K562 treated with DMSO at 1 percent for 12 hours (cell line): Measurements from ENCODE around the gene APH1A. TPM values are rescaled to one million over a fixed set of nuclear protein-coding genes. Genes with fewer than 3 reads are reported as not detected.

Experiments used
- total RNA-seq: library from RNA; unstranded; fragments of 300-600 nt; gene quantifications from 2 replicates; pipeline ENCODE4 v1.2.3, GENCODE V29; 2022; ENCODE audit not compliant: insufficient read depth

Gene APH1A
- total RNA-seq: 95.7 and 98.4 TPM in 2 replicates

DNA sequence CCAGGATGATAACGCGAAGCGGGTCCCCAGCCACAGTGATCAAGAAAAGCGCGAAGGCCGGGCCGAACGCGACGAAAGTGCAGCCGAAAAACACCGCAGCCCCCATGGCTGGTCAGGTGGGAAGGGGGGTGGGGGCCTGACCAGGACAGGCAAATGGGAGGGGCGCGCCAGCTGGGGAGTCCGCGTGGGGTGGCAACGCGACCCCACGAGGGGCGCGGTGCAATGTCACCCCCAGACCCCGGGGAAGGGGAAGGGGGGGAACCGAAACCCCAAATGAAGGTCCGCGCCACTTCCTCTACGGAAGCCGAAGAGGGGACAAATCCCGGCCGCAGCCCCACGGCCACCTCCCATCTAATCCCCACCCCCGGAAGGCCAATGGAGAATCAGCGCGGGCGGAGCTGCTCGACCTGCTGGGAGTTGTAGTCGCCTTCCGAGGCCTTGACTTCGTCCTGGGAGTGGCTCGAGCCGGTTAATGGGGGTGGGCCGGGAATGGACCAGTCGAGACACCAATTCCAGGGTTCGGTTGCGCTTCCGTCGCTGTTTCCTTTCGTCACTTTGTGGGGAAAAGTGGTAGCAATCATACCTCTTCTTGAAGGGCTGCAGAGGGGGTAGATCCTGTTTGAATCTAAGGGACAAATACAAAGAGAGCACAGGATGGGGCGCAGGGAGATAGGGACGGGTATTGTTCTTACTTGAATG is at the start of gene APH1A:
Gene APH1A (minus strand): TSS at position 312 of the 699 bp plus-strand sequence. CDS start 206 bp downstream, at position 106.

DNA sequence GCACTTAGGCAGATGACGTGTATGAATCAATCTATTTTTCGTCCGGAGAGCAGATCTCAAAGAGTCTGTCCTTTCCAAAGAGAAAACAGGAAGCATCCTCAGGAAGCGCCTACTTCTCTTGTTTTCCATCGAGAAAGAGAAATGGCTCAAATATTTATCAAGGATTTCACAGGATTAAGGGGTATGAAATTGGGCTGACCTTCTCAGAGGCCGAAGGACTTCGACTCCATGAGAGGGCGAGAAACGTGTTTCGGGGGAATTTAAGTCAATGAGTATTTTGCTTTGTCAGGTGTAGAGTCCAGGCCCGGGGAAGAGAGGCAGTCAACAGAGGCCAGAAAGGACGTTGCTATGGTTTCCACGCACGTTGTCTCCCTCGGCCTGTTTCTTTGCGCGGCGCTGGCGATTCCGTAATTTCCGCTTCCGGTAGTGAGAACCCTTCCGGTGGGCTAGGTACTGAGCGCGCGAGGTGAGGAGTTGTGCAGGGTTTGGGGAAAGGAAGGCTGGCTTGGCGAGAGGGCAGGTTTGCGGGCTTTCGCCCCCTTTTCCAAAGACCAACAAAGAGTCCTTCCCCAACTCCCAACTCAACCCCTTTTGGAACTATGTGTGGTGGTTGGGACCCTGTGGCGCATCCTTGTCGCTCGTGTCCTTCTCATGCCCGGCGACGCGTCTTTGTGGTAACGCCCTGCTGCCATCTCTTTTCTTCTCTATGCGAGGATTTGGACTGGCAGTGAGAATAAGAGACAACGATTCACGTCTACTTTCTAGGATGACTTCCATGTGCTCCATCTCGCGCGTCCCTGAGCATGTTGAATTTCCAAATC is 24.8 kb upstream of the APH1A start, which contains the start of gene MRPS21:
Gene MRPS21 (plus strand): TSS at position 429 of the 821 bp plus-strand sequence. CDS start 506 bp downstream, outside the sequence.

DNA sequence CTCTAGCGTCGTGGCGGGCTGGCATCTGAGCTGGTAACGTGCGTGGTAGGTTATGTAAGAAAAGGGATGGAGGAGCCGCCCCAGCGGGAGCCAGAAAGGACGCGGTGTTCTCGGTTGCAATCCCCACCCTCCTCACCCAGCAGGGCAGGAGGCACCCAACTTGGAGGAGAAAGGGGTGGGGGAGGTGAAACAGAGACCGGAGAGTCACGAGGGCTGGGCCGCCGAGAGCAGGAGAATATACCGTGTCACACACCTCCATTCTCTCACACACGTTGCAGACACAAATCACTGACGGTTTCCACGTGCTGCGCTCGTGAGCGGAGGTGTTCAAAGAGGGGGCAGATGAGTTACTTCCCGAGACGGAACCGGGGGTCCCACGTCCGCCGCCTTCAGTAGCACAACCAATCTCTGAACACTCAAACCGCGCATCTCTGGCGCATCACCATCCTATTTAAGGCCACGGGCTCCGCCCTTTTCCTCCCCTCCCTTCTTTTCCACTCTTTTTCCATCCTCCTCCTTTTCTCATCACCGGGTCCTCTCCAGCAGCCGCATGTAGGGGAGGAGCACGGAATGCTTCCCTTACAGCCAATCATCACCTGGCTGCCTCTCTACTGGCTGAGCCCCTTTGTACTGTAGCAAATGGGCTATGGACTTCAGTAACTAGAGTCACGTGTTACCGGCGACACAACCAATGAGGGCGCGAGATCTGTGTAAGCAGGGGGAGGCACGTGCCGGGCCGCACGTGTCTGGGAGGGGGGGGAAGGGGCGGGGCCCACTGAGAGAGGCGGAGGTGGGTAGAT is 13.1 kb upstream of the APH1A start, which contains the start of gene CIART:
Gene CIART (plus strand): TSS at position 797 of the 800 bp plus-strand sequence. CDS start 714 bp downstream, outside the sequence.

DNA sequence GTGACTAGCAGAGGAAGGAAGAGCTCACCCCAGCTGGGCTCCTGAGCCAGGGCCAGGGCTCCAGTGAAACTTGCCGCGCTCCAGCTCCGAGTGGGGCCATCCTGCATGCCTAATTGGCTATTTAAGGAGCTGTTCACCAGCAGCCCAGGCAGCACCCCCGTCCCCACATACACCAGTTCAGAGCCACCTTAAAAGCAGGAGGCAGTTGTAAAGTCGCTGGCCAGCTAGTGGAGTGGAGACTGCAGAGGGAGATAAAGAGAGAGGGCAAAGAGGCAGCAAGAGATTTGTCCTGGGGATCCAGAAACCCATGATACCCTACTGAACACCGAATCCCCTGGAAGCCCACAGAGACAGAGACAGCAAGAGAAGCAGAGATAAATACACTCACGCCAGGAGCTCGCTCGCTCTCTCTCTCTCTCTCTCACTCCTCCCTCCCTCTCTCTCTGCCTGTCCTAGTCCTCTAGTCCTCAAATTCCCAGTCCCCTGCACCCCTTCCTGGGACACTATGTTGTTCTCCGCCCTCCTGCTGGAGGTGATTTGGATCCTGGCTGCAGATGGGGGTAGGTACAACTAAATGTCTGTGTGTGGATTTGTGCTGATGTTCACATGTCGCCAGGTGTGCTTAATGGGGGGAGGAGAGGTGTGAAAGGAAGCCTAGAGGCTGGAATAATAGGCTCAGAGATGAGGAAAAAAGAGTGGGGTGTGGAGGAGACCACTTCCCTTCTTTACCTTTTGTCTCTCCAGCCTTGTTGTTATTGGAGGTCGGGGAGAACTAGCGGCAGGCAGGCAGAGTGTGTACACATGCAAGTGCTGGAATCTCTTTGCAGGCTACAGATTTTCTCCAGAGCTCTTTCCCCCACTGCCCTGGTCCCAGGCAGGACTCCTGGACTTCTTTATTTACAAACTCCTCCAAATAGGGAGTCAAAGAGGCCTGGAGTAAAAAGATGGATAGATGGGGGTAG is 10.9 kb downstream of the APH1A start, which contains the start of gene CA14:
Gene CA14 (plus strand): TSS at position 151 of the 962 bp plus-strand sequence. CDS start 355 bp downstream, at position 506.

DNA sequence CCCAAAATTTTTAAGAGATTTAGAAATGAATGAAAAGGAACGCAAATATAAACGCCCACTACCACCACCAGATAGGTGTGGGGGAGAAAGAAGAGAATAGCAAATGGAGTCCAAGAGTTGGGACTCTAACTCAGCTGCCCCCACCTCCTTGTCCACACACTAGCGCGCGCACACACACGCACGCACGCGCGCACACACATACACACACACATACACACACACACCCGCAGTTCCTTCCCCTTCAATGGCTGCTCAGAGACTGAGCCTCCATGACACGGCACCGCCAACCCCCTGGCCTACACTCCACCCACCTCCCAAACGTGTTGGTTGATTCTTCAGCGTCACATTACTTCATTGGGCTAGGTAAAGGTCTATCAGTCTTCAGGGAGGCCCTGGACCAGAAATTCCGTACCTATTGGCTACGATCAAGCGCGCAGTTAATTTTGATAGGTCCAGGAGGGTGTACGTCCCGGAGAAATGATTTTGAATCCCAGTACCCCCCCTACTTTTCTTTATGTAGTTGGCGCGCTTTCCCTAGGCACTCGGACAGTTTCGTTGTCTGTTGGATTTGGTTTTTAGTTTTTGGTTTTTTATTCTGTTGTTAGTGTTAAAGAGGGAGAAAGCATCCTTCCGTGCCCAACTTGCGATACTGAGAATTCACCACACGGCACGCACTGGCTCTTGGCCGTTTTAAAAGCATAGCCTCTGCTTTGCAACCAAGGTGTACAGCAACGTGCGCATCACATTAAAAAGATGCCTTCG is 32.8 kb downstream of the APH1A start, which contains the start of gene ANP32E:
Gene ANP32E (minus strand): TSS at position 261 of the 762 bp plus-strand sequence. CDS start 326 bp downstream, outside the sequence.

Other genes starting within 250 kb of the APH1A start
- gene VPS45, start 201.2 kb downstream of the APH1A start, total RNA-seq: 18.5 and 33.0 TPM in 2 replicates
- 11.1 and 13.1 TPM in 2 replicates for gene PLEKHO1, start 119.1 kb downstream of the APH1A start, total RNA-seq
- gene ANP32E, start 32.9 kb downstream of the APH1A start, total RNA-seq: 18.0 and 41.7 TPM in 2 replicates
- gene CA14, start 11.2 kb downstream of the APH1A start, total RNA-seq: 1.4 and 1.9 TPM in 2 replicates
- 1.2 and 2.8 TPM in 2 replicates for gene C1orf54, start 3.8 kb upstream of the APH1A start, total RNA-seq
- 0.38 TPM in 1 of 2 replicates, not detected in the other for gene CIART, start 13.5 kb upstream of the APH1A start, total RNA-seq
- 56.4 and 63.0 TPM in 2 replicates for gene MRPS21, start 24.8 kb upstream of the APH1A start, total RNA-seq
- gene PRPF3, start 52.5 kb upstream of the APH1A start, total RNA-seq: 19.1 and 35.8 TPM in 2 replicates
- 3.7 and 20.0 TPM in 2 replicates for gene RPRD2, start 95.1 kb upstream of the APH1A start, total RNA-seq
- gene TARS2, start 218.4 kb upstream of the APH1A start, total RNA-seq: 43.1 and 48.3 TPM in 2 replicates
- gene ECM1, start 239.1 kb upstream of the APH1A start, total RNA-seq: 16.6 and 26.1 TPM in 2 replicates
- not detected in 2 replicates for gene FALEC, start 246.7 kb upstream of the APH1A start, total RNA-seq